WTC11 (cell line): Measurements from ENCODE around the gene TAS1R1. TPM values are rescaled to one million over a fixed set of nuclear protein-coding genes. Genes with fewer than 3 reads are reported as not detected.

ENCODE experiments used
- ATAC-seq: fragments of 200-7000 bp; cut with Tn5 transposase; 2 replicates; pipeline ENCODE4 v1.10.0; 2021; ENCODE audit warnings: mild to moderate bottlenecking, moderate library complexity
- CTCF ChIA-PET: fragments of 300-600 bp; sonication (Branson Sonifier 250); formaldehyde crosslinking; loops from one replicate; lab custom pipeline; 2021; ENCODE audit warnings: antibody characterized with exemption; lab: Charles Lee
- POLR2A ChIA-PET: fragments of 350-600 bp; sonication (Branson Sonifier 250); formaldehyde crosslinking; loops from one replicate; lab custom pipeline; 2021; ENCODE audit warnings: antibody characterized with exemption; lab: Charles Lee
- DNase-seq: peaks from one replicate; pipeline ENCODE4 v3.0.0; 2021; ENCODE audit warnings: low spot score
- H3K27ac Mint-ChIP-seq: 2 replicates; pipeline ENCODE4 v1.8.0; 2021; ENCODE audit warnings: mixed read lengths
- H3K27me3 Mint-ChIP-seq: 2 replicates; pipeline ENCODE4 v1.8.0; 2021; ENCODE audit warnings: low read depth, mild to moderate bottlenecking, moderate library complexity, mixed read lengths
- H3K36me3 Mint-ChIP-seq: 2 replicates; pipeline ENCODE4 v1.8.0; 2021; ENCODE audit warnings: mixed read lengths
- H3K4me1 Mint-ChIP-seq: 2 replicates; pipeline ENCODE4 v1.8.0; 2022; ENCODE audit warnings: mixed read lengths
- H3K4me3 Mint-ChIP-seq: 2 replicates; pipeline ENCODE4 v1.8.0; 2021; ENCODE audit warnings: mild to moderate bottlenecking, moderate library complexity, mixed read lengths
- H3K9me3 Mint-ChIP-seq: 2 replicates; pipeline ENCODE4 v1.8.0; 2021; ENCODE audit warnings: mixed read lengths
- ATF2 ChIP-seq: sonication (generic); formaldehyde crosslinking; IDR thresholded peaks from 2 replicates; pipeline ENCODE4 v1.8.1; 2022; ENCODE audit warnings: low read depth, missing genetic modification reagents, borderline replicate concordance
- ATF6 ChIP-seq: sonication (generic); formaldehyde crosslinking; IDR thresholded peaks from 2 replicates; pipeline ENCODE4 v1.8.1; 2023; ENCODE audit warnings: mild to moderate bottlenecking, missing genetic modification reagents
- CBFB ChIP-seq: sonication (generic); formaldehyde crosslinking; IDR thresholded peaks from 2 replicates; pipeline ENCODE4 v1.8.1; 2022; ENCODE audit warnings: mild to moderate bottlenecking, low read depth, missing genetic modification reagents
- ESRRA ChIP-seq: sonication (generic); formaldehyde crosslinking; IDR thresholded peaks from 2 replicates; pipeline ENCODE4 v1.8.1; 2022; ENCODE audit warnings: mild to moderate bottlenecking, missing genetic modification reagents, borderline replicate concordance
- IRF2 ChIP-seq: sonication (generic); formaldehyde crosslinking; IDR thresholded peaks from 2 replicates; pipeline ENCODE4 v1.8.0; 2022; ENCODE audit warnings: low read depth, missing genetic modification reagents, borderline replicate concordance
- JUN ChIP-seq: sonication (generic); formaldehyde crosslinking; IDR thresholded peaks from 2 replicates; pipeline ENCODE4 v1.8.0; 2023; ENCODE audit warnings: mild to moderate bottlenecking, missing genetic modification reagents
- MYBL2 ChIP-seq: sonication (generic); formaldehyde crosslinking; IDR thresholded peaks from 2 replicates; pipeline ENCODE4 v1.8.1; 2023; ENCODE audit warnings: mild to moderate bottlenecking, moderate library complexity, missing genetic modification reagents
- NR3C1 ChIP-seq: sonication (generic); formaldehyde crosslinking; conservative IDR thresholded peaks from 2 replicates; pipeline ENCODE4 v1.8.1; 2023; ENCODE audit warnings: low read depth, mild to moderate bottlenecking, missing genetic modification reagents
- SP1 ChIP-seq: sonication (generic); formaldehyde crosslinking; conservative IDR thresholded peaks from 2 replicates; pipeline ENCODE4 v1.8.1; 2022; ENCODE audit warnings: missing genetic modification reagents
- TEAD1 ChIP-seq: sonication (generic); formaldehyde crosslinking; IDR thresholded peaks from 2 replicates; pipeline ENCODE4 v1.8.0; 2022; ENCODE audit warnings: mild to moderate bottlenecking, missing genetic modification reagents
- ZBTB21 ChIP-seq: sonication (generic); formaldehyde crosslinking; IDR thresholded peaks from 2 replicates; pipeline ENCODE4 v1.8.1; 2023; ENCODE audit warnings: mild to moderate bottlenecking, missing genetic modification reagents, borderline replicate concordance
- ZMAT4 ChIP-seq: fragments of 250-450 bp; sonication (Bioruptor Pico); IDR thresholded peaks from 2 replicates; pipeline ENCODE4 v1.9.0; 2021; ENCODE audit warnings: mild to moderate bottlenecking
- ZNF138 ChIP-seq: sonication (generic); formaldehyde crosslinking; conservative IDR thresholded peaks from 2 replicates; pipeline ENCODE4 v1.8.1; 2022; ENCODE audit warnings: mild to moderate bottlenecking, moderate library complexity, missing genetic modification reagents
- ZNF232 ChIP-seq: sonication (generic); formaldehyde crosslinking; IDR thresholded peaks from 2 replicates; pipeline ENCODE4 v1.8.0; 2022; ENCODE audit warnings: mild to moderate bottlenecking, missing genetic modification reagents
- ZNF263 ChIP-seq: sonication (generic); formaldehyde crosslinking; IDR thresholded peaks from 2 replicates; pipeline ENCODE4 v1.8.1; 2022; ENCODE audit warnings: low read depth, mild to moderate bottlenecking, moderate library complexity, missing genetic modification reagents
- ZNF396 ChIP-seq: fragments of 250-450 bp; sonication (Bioruptor Pico); IDR thresholded peaks from 2 replicates; pipeline ENCODE4 v1.8.0; 2021; ENCODE audit warnings: mild to moderate bottlenecking, moderate library complexity, borderline replicate concordance
- ZNF416 ChIP-seq: fragments of 250-450 bp; sonication (Bioruptor Pico); IDR thresholded peaks from 2 replicates; pipeline ENCODE4 v1.9.0; 2021; ENCODE audit warnings: mild to moderate bottlenecking, inconsistent platforms
- ZNF532 ChIP-seq: fragments of 250-450 bp; sonication (Bioruptor Pico); IDR thresholded peaks from 2 replicates; pipeline ENCODE4 v1.9.0; 2021; ENCODE audit warnings: mild to moderate bottlenecking, borderline replicate concordance
- ZSCAN18 ChIP-seq: fragments of 250-450 bp; sonication (Bioruptor Pico); IDR thresholded peaks from 2 replicates; pipeline ENCODE4 v2.1.2; 2022; ENCODE audit warnings: mild to moderate bottlenecking, moderate library complexity
- total RNA-seq: library from RNA; stranded (reverse); gene quantifications from 3 replicates; pipeline ENCODE4 v1.2.3, GENCODE V29; 2021

Gene TAS1R1
- total RNA-seq, 1 experiment from 2014 or later: 0.11 TPM

DNA sequence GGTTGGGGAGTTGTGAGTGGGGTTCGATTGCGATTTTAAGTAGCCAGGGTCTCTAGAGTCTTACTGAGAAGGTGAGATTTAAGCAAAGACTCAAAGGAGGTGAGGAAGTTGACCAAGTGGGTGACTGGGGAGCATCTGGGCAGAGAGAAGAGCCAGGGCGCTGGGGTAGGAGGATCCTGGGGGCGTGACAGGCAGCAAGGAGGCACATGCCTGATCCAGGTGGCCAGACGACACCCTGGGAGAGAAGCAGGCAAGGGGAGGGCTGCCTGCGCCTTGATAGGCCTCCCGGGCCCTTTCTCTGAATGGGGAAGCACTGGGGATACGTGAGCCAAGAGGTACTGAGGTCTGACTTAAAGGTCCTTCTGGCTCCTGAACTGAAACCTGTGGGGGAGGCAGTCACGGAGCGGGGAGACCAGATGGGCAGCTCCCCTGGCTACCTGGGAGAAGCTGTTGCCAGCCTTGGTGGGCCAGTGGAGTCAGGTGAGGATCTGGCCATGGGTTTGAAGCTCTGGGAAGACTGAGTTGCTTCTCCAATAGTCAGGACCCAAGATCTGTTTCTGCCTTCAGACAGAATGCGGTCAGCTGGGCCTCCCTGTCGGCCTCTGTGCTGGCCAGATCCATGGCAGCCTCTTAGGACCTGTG, 30.1 kb downstream of the TAS1R1 start:
- no peak for TF ChIP-seq ZNF232 (CRISPR knock-in tag)
- no peak for TF ChIP-seq NR3C1 (CRISPR knock-in tag)
- no peak for TF ChIP-seq ZNF263 (CRISPR knock-in tag)
- TF ChIP-seq ATF6 (CRISPR knock-in tag): no peak
- no peak for TF ChIP-seq JUN (CRISPR knock-in tag)
- TF ChIP-seq ZNF138: no peak
- no peak for TF ChIP-seq IRF2 (CRISPR knock-in tag)
- POLR2A ChIA-PET: interaction anchor here (0.6 kb wide), 1 partner anchor 112 kb away, joined by 3 read pairs; no protein-coding TSS in a partner anchor

DNA sequence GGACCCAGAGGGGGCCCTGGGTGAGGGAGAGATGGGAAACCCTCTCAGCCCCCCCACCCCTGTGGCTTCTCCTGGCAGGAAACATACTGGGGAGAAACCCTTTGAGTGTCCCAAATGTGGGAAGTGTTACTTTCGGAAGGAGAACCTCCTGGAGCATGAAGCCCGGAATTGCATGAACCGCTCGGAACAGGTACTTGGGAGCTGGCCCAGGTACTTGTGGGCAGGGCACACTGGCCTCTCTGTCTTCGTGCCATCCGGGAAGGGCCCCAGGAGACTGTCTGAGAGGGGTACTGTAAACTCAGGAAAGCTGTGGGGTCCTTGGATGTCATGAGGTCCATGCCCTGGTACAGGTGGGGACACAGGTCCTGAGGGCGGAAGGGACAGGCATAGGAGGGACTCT, 30.7 kb downstream of the TAS1R1 start:
- DNase-seq (no peak), ATAC-seq (no peak)
- no peaks in the 10 kb centered on the region for H3K27me3 Mint-ChIP-seq
- no peak overlapping the region for H3K27ac Mint-ChIP-seq
- POLR2A ChIA-PET: interaction anchor here (0.6 kb wide), 1 partner anchor 112 kb away, joined by 3 read pairs; no protein-coding TSS in a partner anchor
- peaks cover 9% of the 10 kb centered on the region; the same call in 1 of the 2 replicates for H3K36me3 Mint-ChIP-seq
- H3K9me3 Mint-ChIP-seq: no peaks in the 10 kb centered on the region
- TF ChIP-seq ZMAT4 (CRISPR knock-in tag) (no peak), MYBL2 (CRISPR knock-in tag) (no peak), ESRRA (CRISPR knock-in tag) (no peak)
- CTCF ChIA-PET: interaction anchor here (0.6 to 0.9 kb wide), 3 partner anchors 30 to 61 kb away, joined by 3 to 4 read pairs (median 3); no protein-coding TSS in a partner anchor
- no peak overlapping the region for H3K4me3 Mint-ChIP-seq
- H3K4me1 Mint-ChIP-seq: peaks cover 3% of the 10 kb centered on the region

More for the DNA sequence above, 30.1 kb downstream of the TAS1R1 start:
- DNase-seq: no peak
- no peak overlapping the region for H3K4me3 Mint-ChIP-seq
- H3K4me1 Mint-ChIP-seq: peaks cover 8% of the 10 kb centered on the region
- CTCF ChIA-PET: interaction anchor here (0.8 to 1.3 kb wide), 3 partner anchors 31 to 61 kb away, joined by 3 to 4 read pairs (median 3); partner anchors contain the start of gene NOL9
- H3K36me3 Mint-ChIP-seq: peaks cover 9% of the 10 kb centered on the region; the same call in 1 of the 2 replicates
- H3K27ac Mint-ChIP-seq: peak overlapping the region; percentile 75; the same call in 1 of the 2 replicates
- H3K9me3 Mint-ChIP-seq: no peaks in the 10 kb centered on the region
- no peaks in the 10 kb centered on the region for H3K27me3 Mint-ChIP-seq
- no peak for ATAC-seq

- H3K4me3 Mint-ChIP-seq: no peak overlapping the region
- H3K27me3 Mint-ChIP-seq: no peaks in the 10 kb centered on the region
- no peak for ATAC-seq
- H3K4me1 Mint-ChIP-seq: peaks cover 3% of the 10 kb centered on the region; the same call in 1 of the 2 replicates
- no peak overlapping the region for H3K27ac Mint-ChIP-seq
- TF ChIP-seq ZNF532: no peak
- TF ChIP-seq ZNF396: no peak
- no peak for TF ChIP-seq ZNF416 (CRISPR knock-in tag)
- no peak for TF ChIP-seq CBFB
- TF ChIP-seq ZSCAN18: no peak
- no peak for TF ChIP-seq ZBTB21 (CRISPR knock-in tag)
- TF ChIP-seq ZNF138: no peak
- no peak for TF ChIP-seq TEAD1 (CRISPR knock-in tag)
- TF ChIP-seq ATF2: no peak
- no peak for TF ChIP-seq ZNF263 (CRISPR knock-in tag)
- no peak for TF ChIP-seq SP1 (CRISPR knock-in tag)
- TF ChIP-seq, all 79 proteins: peak for 0
- DNase-seq: no peak
- ChIA-PET POLR2A (no interaction called here), CTCF (interaction anchor here (0.6 to 0.8 kb wide), 2 partner anchors 30 to 49 kb away, joined by 3 to 4 read pairs; no protein-coding TSS in a partner anchor)
- Mint-ChIP-seq H3K9me3 (no peaks in the 10 kb centered on the region), H3K36me3 (peaks cover 9% of the 10 kb centered on the region; the same call in 1 of the 2 replicates)
These were observed 31.3 kb downstream of the TAS1R1 start for GRCh38 chr1:6586404-6586816.
